HG03520 (cell line): ENCODE results near the gene SYMPK.
A peak's percentile ranks its signal among the peaks of the same experiment; 100 is the strongest.
"Not testable (repeated sequence)": the region's sequence is repeated elsewhere in the genome, so short reads cannot be mapped to it uniquely, and the experiment has no call there.

Source experiments
- ATAC-seq: cut with Tn5 transposase; IDR thresholded peaks from one replicate; pipeline ENCODE4 v1.9.1; 2021; ENCODE audit warnings: mild to moderate bottlenecking, moderate library complexity; ENCODE audit not compliant: unreplicated experiment

Gene SYMPK

GRCh38 chr19:45809643-45810159, 53.2 kb downstream of the SYMPK start:
- no peak for ATAC-seq

- no peak for ATAC-seq
Observed at GRCh38 chr19:45805719-45806118, 57.2 kb downstream of the SYMPK start.

GRCh38 chr19:45804959-45805230, 58.1 kb downstream of the SYMPK start:
- no peak for ATAC-seq

GRCh38 chr19:45804140-45804958, 58.6 kb downstream of the SYMPK start:
- ATAC-seq, result no peak

GRCh38 chr19:45801603-45802175, 61.3 kb downstream of the SYMPK start:
- ATAC-seq, result no peak

- ATAC-seq, result no peak
Observed at GRCh38 chr19:45800070-45800553, 62.8 kb downstream of the SYMPK start.

- not testable (repeated sequence) for ATAC-seq
Observed at GRCh38 chr19:45799541-45799940, 63.4 kb downstream of the SYMPK start.

GRCh38 chr19:45798995-45799517, 63.9 kb downstream of the SYMPK start:
- no peak for ATAC-seq

- ATAC-seq, result no peak
Observed at GRCh38 chr19:45794627-45795026, 68.3 kb downstream of the SYMPK start.

- no peak for ATAC-seq
Observed at GRCh38 chr19:45793876-45794275, 69.1 kb downstream of the SYMPK start.

GRCh38 chr19:45793178-45793564, 69.8 kb downstream of the SYMPK start:
- ATAC-seq, result no peak

GRCh38 chr19:45792470-45793177, 70.3 kb downstream of the SYMPK start, which contains the start of gene DMWD:
Gene DMWD, minus strand, starts transcription at chr19:45792845. Its CDS starts 89 bp downstream, at chr19:45792756.
- peak; percentile 91 for ATAC-seq

- ATAC-seq, result no peak
Observed at GRCh38 chr19:45791744-45792469, 71.0 kb downstream of the SYMPK start.

- ATAC-seq, result no peak
Observed at GRCh38 chr19:45790942-45791341, 72.0 kb downstream of the SYMPK start.

- no peak for ATAC-seq
Observed at GRCh38 chr19:45789035-45789786, 73.7 kb downstream of the SYMPK start.

- ATAC-seq, result no peak
Observed at GRCh38 chr19:45786533-45786894, 76.4 kb downstream of the SYMPK start.

- ATAC-seq, result no peak
Observed at GRCh38 chr19:45785781-45786532, 77.0 kb downstream of the SYMPK start.

- ATAC-seq, result no peak
Observed at GRCh38 chr19:45785097-45785496, 77.8 kb downstream of the SYMPK start.

- no peak for ATAC-seq
Observed at GRCh38 chr19:45784096-45784495, 78.9 kb downstream of the SYMPK start.
